GM12864 (cell line): ENCODE measurements around the gene HDAC7.

ENCODE experiments used
- DNase-seq: peaks from one replicate; pipeline ENCODE4 v3.0.0-alpha.2; 2011; ENCODE audit warnings: low read depth
- H3K4me3 ChIP-seq: 2 replicates; pipeline ENCODE4 v1.5.1; 2011; ENCODE audit warnings: mild to moderate bottlenecking, low read depth, low read length, control low read depth
- TF ChIP-seq, protein P1 (sequence below): IDR thresholded peaks from 2 replicates; pipeline ENCODE4 v1.5.1; 2011; ENCODE audit warnings: low read depth, mild to moderate bottlenecking, moderate library complexity, low read length, control low read depth, inconsistent platforms; ENCODE audit errors: missing control alignments

The HDAC7 gene

GRCh38 chr12:47773062-47773857 lies 46.4 kb downstream of the HDAC7 start, which contains the start of gene SLC48A1:
TSS of gene SLC48A1 (plus strand) at chr12:47773238. CDS start at chr12:47773305, 67 bp downstream.
- peak within 1 kb of the TSS; percentile 60 for H3K4me3 ChIP-seq
- DNase-seq = no peak
- TF ChIP-seq, protein P1, sequence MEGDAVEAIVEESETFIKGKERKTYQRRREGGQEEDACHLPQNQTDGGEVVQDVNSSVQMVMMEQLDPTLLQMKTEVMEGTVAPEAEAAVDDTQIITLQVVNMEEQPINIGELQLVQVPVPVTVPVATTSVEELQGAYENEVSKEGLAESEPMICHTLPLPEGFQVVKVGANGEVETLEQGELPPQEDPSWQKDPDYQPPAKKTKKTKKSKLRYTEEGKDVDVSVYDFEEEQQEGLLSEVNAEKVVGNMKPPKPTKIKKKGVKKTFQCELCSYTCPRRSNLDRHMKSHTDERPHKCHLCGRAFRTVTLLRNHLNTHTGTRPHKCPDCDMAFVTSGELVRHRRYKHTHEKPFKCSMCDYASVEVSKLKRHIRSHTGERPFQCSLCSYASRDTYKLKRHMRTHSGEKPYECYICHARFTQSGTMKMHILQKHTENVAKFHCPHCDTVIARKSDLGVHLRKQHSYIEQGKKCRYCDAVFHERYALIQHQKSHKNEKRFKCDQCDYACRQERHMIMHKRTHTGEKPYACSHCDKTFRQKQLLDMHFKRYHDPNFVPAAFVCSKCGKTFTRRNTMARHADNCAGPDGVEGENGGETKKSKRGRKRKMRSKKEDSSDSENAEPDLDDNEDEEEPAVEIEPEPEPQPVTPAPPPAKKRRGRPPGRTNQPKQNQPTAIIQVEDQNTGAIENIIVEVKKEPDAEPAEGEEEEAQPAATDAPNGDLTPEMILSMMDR = peak; percentile 36

DNA sequence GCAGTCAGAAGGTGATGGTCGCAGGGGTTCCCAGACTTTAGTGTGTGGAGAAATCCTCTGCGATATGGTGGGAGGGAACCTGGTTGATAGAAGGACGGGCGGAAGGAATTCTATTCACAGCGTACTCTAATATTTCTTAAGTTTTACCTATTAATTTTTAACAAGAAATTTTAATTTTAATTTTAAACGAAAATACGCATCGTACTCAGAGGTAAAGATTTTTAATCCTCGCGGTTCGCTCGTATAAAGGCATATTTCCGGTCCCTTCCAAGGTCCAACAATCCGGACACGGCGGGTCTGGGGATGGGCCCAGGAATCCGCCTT lies 47.0 kb downstream of the HDAC7 start:
- H3K4me3 ChIP-seq = peak overlapping the region; percentile 60
- TF ChIP-seq, protein P1 = no peak
- DNase-seq = no peak

DNA sequence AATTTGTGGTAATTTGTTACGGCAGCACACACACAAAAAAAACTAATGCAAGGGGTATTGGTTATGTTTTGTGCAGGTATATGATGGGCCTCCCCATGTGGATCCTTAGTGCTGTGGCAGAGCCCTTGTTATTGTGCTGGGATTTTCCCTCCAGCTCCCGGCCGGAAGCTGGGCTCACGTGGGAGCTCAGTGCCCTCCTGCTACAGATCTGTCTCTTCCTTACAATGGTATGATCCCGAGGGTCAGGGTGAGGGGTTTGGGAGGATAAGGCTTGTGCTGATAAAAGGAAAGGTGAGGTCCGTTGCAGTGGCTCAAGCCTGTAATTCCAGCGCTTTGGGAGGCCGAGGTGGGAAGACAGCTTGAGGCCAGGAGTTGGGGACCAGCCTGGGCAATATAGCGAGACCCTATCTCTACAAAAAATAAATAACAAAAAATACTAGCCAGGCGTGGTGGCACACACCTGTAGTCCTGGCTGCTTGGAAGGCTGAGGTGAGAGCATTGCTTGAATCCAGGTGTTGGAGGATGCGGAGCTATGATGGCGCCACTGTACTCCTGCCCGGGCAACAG lies 47.5 kb downstream of the HDAC7 start:
- TF ChIP-seq, protein P1 = no peak
- no peak overlapping the region for H3K4me3 ChIP-seq
- DNase-seq = no peak

DNA sequence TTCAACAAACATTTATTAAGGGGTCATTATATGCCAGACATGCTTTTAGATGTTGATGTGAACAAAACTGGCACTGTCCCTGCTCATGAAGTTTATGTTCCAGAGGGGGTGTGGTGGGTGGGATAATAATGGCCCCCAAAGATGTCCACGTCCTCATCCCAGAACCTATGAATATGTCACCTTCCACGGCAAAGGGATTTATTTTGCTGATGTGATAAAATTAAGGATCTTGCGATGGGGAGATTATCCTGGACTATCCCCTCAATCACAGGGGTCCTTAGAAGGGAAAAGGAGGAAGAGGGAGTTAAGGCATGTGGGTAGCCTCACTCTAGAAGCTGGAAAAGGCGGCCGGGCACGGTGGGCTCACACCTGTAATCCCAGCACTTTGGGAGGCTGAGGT lies 48.4 kb downstream of the HDAC7 start:
- DNase-seq = no peak
- no peak overlapping the region for H3K4me3 ChIP-seq
- TF ChIP-seq, protein P1 = no peak

- H3K4me3 ChIP-seq = no peak overlapping the region
- DNase-seq = no peak
- TF ChIP-seq, protein P1 = no peak
Measured at GRCh38 chr12:47770086-47770726, 49.5 kb downstream of the HDAC7 start.

DNA sequence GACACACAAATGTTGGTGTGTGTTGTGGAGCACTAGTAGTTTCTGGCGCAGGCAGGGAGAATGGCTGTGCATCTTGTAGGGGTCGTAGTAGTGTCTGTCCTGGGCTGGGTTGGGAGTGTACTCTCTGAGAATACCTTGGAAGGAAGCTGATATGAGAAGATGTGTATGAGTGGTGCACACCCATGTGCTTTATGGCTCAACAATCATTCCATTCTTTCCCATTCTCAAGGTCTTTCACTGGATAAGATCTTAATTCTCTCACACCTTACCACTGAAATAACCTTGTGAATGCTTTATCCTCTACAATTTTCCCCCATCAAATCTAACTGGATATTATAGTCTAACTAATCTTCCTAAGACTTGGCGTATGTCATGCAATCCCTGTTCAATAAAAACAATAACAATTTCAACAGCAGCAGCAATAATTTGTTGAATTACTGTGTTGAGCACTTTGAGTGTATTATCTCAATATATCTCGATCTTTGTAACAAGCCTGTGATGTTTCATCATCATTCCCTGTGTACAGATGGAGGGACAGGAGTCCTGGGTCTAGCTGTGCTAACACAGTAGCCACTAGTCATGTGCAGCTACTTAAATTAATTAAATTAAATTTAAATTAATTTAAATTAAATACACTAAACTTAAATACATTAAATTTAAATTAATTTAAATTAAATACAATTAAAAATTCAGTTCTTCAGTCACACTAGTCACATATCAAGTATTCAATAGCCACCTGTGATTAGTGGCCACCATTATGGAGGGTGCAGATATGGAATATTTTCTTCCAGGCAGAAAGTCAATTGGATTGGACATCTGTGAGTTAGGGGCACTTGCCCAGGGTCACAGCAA lies 50.2 kb downstream of the HDAC7 start:
- H3K4me3 ChIP-seq = no peak overlapping the region
- no peak for DNase-seq
- TF ChIP-seq, protein P1 = peak; percentile 3
